Measurements from ENCODE around the gene PHOSPHO2.

PHOSPHO2 gene

DNA sequence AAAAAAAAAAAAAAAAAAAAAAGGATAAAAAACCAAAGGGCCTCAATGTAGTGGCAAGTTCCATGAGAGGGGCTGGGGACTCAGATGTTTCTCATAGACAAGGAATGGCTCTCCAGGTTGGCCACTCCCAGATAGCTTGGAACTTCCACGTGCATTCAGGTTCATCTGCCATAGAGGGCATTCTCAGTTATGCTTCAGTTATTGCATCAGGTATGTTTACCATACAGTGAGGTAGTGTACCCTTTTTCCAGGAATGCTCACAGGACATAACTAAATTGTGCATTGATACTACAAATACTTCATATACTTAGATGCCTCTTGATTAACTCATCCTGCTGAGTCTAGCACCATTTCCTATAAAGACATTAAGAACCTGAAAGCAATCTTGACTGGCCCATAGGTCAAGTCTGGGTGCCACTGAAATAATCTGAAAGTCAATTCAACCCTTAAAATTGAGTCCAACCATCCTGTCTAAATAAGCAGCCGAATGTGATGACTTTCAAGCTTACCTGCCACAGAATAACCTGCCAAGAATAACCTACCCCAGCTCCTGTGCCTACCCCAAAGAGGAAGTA is 24.7 kb downstream of the PHOSPHO2 start:
- DNase-seq = no peak

DNA sequence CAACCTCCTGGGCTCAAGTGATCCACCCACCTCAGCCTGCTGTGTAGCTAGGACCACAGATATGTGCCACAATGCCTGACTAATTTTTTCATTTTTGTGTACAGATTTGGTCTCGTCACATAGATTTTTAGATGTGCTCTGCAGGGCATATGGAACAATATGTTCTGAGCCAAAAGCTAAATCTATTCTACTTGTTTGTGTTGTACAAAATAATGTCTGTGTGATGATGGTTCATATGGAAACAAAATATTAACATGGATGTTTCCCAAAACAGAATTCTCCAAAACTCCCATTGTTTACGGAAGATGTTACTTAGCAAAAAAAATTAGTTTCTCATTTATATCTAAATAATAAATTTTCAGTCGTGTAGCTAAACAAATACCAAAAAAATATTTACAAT is 26.7 kb downstream of the PHOSPHO2 start:
- no peak for DNase-seq

DNA sequence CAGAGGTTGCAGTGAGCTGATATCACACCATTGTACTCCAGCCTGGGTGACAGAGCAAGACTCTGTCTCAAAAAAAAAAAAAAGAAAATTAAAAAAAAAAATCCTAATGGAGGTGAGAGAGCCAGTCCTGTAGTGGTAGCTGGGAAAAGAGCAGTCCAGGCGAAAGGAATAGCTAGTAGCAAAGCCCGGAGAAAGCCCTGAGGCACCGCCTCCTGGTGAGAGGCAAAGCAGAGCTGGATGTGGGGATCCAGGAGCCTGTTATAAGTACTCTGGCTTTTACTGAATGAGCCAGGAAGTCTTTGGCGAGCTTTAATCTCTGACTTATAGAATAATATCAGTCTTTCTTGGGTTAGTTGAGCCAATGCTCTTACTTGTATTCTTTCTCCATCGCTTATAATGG is 32.8 kb downstream of the PHOSPHO2 start:
- peak; percentile 62 for DNase-seq

DNA sequence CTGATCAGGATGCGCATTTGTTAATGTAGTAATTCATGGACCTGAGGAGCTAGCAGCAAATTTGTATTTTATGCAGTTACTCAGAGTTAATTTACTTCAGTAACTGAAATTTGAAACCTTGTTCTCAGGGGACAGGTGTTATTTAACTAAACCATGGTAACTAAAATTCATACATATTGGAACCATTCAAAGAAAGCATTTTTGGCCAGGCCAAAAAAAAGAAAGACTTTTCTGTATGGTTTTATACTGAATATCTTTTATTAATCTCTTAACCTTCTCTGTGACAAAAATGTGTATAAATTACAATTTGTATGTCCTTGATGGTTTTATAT is 35.0 kb downstream of the PHOSPHO2 start:
- no peak for DNase-seq

DNA sequence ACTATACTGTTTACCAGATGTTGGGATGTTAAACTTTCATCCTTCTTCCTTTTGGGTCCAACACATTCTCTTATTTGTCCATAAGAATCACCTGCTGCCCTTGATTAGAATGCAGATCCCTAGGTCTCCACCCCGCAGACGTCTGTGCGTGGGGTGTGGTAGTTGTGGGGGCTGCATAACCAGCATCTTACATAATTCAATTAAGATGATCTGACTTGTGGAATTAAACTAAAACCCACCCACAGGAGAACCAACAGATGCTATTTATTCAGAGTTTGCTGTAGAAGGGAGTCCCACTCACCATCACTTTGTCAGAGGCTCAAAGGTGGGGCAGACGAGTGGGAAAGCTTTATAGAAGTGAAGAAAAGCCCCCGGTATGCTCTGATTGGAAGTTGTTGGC is 37.8 kb downstream of the PHOSPHO2 start:
- no peak for DNase-seq

DNA sequence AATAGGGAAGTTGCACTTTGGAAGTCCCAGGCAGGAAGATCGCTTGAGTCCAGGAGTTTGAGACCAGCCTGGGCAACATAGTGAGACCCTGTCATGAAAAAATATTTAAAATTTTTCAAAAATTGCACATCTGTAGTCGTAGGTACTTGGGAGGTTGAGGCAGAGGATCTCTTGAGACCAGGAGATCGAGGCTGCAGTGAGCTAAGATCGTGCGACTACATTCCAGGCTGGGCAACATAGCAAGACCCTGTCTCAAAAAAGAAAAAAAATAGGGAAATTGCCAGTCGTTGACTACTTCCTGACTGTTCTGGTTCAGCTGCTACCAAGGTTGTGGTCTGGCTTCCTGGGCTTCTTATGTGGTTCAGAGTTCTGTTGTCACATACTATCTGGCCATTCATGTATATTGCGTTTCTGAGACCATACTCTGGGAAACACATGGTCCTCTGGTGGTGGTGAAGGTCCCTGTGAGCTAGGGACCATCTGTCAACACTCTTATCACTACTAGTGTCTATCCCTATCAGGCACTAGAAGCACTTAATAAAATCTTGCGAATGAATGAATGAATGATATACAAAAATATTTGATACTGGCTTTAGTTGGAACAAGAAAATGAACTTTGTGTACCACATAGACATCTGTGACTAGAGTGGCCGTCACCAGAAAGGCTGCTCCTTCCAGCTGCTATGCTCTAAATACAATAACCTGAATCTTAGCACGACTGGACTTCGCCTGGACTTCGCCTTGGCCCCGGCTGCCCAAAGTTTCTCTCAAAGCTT is 38.5 kb downstream of the PHOSPHO2 start:
- DNase-seq = no peak

DNA sequence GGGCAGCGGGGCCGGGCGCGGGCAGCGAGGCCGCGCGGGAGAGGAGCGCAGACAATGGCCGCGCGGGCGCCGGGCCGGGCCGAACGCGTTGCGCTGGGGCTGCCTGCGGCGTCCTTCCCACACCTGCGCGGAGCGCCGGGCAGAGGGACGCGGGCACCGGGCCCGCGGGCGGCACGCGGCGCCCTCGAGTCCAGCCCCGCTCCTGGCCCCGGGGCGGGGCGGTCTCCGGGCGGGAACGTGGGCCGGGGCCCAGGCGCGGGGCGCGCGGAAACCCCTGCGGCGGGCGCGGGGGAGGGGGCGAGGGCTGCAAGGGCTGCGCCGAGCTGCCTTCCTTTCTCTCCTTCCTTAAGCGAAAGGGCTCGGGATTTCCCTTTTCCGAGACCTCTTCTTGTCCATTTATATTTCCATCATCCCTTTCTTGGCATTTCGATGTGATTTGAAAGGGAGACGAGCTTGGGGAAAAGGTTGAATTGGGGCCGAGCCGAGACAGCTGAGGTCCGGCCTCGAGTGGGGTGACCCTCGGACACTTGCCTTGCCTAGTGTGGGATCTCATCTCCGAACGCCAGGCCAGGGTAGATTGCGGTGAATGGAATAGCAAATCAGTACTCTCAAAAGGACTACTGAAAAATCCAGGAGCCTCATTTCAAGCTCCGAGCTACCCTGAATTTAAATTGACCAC is 40.0 kb downstream of the PHOSPHO2 start:
- DNase-seq = no peak

DNA sequence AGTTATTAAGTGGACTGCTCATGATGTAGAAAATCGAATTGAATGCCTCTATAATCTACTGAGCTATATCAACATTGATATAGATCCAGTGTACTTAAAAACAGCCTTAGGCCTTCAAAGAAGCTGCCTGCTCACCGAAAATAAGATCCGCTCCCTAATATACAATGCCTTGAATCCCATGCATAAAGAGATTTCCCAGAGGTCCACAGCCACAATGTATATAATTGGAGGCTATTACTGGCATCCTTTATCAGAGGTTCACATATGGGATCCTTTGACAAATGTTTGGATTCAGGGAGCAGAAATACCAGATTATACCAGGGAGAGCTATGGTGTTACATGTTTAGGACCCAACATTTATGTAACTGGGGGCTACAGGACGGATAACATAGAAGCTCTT is 41.4 kb downstream of the PHOSPHO2 start:
- DNase-seq = no peak

DNA sequence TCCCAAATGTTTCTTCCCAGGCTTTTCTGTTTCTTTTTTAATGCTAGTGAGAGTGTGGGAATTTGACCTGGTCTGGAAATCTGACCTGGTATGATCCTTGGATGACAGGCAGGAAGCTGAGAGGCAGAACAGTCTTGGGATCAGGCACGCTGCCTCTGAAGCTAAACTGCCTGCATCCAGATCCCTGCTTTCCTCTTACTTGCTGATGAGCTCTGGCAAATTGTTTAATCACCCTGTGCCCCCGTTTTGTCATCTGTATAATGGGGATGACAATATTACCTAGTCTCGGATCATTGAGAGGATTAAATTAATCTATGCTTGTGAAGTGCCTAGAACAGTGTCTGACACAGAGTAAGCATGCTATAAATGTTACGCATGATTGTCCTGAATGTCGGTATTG is 42.6 kb downstream of the PHOSPHO2 start:
- DNase-seq = no peak

DNA sequence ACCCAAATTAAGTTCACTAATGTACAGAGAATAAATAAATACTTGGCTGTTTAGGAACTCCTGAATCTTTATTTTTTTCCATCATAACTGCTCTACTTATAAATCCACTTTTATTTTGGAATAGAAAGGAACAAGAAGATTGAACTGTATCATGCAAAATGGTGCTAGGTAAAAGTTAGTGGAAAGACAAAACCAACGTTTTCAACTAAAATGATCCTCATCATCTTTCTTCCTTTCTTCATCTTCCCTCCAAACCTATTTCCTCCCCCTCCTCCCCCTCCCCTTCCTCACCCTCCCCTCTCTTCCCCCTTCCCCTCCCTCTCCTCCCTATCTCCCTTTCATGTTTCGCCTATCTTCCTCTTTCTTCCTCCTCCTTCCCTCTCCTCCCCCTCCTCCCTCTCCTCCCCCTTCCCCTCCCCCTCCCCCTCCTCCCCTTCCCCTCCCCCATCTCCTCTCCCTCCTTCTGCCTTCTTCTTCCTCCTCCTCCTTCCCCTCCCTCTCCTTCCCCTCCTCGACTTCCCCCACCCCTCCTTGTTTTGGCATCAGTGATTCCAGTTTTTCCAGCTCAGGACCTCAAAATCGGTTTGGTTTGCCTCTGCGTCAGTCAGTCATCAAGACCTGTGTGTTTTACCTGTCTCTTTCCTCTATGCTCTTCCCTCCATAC is 44.4 kb downstream of the PHOSPHO2 start:
- DNase-seq = no peak

DNA sequence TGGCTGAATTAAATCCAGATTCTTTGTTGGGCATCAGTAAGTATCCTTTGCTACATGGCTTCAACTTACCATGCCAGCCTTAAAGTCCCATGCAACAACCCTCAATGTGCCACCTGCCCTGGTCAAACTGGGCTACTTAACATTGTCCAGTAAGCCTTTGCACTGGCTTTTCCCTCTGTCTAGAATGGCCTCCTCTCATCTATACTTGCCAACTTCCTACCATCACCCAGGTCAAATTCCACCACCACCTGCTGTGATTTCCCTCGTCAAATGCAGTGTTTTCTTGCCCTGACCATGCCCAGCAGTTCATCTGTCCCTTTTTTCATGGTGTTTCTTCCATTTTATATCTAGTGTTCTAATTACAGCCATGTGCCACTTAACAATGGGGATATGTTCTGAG is 45.1 kb downstream of the PHOSPHO2 start:
- no peak for DNase-seq

DNA sequence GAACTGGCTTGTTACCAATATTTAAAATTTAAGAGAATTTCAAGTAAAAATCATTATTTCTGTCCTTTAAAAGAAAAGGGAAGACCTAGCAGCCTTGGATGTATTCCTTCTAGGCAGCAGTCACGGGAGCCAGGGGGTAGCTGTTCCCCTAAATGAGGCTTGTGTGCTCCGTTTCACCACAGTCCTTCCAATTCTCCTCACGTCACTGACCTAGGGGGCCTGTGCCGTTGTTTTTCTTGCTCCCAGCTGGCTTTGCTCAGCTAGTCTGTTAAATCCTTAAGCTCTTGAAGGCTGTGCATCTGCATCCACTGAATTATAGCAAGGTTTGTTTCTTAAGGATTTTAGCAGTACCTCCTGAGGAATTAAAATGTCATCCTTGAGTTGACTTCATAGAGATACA is 49.3 kb downstream of the PHOSPHO2 start:
- DNase-seq = no peak

DNA sequence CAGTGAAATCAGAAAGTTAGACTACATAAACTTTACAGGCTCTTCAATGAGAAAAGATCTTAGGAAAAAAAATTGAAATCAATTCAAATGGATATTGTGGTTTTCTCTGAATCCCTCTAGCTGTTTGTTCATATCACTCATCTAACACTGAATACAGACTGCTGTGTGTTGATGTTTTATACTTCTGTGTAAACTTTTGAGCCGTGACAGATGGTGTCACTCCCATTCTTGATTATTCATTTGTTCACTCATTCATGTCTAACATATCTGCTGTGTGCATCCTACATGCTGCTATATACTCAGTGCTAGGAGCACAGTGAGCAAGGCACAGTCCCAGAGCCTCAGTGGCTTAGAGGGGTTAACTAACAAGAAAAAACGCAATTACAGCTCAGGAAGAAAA is 52.0 kb downstream of the PHOSPHO2 start:
- DNase-seq = no peak

DNA sequence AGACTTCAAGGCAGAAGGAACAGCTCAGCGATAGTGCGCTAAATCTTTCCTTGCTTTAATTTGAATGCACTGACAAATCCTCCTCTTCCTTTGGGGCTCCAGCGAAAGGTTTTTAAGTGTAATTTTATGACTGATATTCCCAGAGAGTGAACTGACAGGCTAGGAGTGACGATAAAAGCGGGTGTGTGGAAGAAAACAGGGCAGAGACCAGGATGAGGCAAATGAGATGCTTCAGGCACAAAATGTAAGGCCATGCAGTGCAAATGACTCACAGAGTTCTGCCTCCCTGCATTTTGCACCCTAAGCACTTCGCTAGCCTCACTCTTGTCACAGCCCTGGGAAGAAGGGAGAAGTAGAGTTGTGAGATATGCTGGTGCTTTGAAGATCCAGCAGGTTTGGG is 54.0 kb downstream of the PHOSPHO2 start:
- no peak for DNase-seq

All from islet precursor cell (in vitro differentiated cells).